NCI-H146 (cell line): ENCODE measurements around the gene CLMN.

Experiments
- DNase-seq: peaks from one replicate; lab custom pipeline; 2025; lab: John Stamatoyannopoulos, UW

Gene CLMN, protein sequence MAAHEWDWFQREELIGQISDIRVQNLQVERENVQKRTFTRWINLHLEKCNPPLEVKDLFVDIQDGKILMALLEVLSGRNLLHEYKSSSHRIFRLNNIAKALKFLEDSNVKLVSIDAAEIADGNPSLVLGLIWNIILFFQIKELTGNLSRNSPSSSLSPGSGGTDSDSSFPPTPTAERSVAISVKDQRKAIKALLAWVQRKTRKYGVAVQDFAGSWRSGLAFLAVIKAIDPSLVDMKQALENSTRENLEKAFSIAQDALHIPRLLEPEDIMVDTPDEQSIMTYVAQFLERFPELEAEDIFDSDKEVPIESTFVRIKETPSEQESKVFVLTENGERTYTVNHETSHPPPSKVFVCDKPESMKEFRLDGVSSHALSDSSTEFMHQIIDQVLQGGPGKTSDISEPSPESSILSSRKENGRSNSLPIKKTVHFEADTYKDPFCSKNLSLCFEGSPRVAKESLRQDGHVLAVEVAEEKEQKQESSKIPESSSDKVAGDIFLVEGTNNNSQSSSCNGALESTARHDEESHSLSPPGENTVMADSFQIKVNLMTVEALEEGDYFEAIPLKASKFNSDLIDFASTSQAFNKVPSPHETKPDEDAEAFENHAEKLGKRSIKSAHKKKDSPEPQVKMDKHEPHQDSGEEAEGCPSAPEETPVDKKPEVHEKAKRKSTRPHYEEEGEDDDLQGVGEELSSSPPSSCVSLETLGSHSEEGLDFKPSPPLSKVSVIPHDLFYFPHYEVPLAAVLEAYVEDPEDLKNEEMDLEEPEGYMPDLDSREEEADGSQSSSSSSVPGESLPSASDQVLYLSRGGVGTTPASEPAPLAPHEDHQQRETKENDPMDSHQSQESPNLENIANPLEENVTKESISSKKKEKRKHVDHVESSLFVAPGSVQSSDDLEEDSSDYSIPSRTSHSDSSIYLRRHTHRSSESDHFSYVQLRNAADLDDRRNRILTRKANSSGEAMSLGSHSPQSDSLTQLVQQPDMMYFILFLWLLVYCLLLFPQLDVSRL

DNA sequence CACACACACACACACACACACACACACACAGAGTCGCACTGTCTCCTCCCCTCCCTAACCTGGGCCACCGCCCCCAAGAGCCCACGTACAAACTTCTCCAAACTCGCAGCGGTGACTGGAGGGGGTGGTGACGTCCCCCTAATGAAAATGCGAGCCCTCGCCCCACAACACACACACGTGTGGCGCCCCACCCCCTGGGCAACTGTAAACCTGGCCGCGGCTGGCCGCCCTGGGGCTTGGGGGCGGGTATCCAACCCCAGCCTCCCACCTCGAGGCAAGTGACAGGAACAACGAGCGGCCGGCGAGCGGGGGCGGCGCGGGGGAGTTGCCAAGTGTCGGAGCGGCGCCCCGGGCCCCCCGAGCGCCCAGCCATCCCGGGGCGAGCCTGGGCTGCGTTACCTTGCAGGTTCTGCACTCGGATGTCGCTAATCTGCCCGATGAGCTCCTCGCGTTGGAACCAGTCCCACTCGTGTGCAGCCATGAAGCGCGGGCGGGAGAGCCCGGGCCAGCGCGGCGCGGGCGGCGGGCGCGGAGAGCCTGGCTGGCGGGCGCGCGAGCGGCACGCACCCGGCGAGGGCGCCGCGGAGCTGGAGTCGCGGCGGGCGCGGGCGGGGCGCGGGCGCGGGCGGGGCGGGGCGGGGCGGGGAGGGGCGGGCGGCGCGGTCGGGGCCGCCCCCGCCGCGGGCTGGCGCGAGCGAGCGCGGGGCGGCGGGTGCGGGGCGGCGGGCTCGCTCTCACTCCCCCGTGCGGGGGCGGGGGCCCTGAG, at the start of gene CLMN:
Gene CLMN (minus strand): TSS at position 597 of the 766 bp plus-strand sequence. CDS start 116 bp downstream, at position 481.
- DNase-seq, result peak; percentile 52

DNA sequence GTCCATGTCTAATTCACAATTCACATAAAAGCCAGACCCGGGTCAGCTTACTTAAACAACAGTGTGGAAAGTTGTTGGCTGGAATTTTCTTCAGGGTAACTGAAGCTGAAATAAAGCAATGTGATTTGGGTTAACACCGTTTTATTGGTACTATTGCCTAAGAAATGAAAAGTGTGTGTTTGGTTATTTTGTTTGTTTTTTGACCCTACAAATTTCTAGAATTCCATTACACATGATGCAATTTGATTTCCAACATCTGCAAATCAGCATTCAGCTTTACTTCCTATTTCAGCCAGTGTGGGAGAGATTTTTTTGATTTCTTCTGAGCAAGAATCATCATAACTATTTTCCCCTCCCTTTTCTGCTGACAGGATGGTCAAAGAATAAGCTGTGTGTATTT, 45.7 kb upstream of the CLMN start:
- DNase-seq, result no peak

DNA sequence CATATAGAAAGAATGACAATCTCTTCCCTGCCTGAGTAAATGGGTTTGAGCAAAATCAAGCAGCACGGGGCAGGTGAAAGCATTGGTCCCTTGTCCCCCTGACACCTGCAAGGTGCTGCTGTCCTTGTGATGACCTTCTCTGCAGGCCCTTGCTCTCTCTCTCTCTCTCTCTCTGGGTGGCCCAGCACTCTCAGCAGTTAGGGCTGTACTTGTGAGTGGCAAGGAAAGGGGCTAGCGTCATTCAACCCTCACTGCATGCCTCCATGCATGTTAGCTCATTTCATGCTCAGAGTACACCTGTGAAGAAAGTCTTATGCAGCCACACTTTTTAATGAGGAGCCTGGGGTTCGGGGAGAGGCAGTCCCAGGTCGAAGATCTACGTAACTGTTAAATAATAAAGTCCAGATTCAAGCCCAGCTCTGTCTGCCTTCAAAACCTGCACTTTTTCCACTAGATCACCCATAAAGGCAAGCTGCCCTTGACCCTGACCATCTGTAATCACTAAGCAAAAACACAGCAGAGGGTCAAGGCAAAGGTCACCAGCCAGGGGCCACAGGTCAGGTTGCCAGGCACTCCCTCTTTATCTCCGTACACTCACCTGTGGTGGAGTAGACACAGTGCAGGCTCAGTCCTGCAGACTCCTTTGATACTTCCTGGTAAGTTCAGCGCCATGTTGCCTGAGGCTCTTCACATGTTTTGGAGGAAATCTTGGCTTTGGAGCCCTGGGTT, 44.9 kb upstream of the CLMN start:
- no peak for DNase-seq

DNA sequence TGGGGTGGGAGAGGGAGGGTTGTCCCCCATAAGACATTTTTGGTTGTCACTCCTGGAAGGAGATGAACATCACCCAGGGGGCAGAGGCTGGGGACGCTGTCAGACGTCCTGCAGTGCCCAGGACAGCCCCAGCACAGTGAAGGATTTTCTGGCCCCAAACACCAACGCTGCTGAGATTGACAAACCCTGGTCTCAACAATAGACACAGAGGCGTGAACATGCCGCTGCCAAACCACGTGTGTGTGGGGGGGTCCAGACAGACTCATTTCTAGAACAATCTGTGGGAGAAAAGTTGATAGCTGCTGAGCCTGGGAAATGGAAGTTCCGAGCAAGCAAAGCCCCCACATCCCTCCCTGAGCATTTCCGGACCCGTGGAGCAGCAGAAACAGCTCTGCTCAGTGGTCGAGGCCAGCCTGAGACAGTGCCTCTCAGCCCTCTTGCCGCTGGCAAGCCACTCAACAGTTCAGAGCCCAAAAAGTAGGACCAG, 43.8 kb upstream of the CLMN start:
- DNase-seq, result no peak

DNA sequence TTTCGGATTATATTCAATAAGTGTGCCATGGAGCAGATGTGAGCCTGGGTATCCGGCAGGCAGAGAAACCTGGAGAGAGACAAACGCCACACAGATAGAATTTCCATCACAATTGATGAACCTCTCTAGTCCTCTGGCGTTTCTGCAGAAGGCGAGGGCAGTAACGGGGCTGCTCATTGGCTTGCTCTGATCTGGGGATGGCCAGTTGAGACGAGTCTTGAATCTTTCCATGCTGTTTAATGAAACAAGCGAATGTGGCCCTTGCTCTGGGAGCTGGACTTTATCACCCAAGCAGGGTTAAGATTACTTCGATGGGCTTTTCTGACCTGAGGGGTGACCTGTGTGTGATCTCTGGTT, 42.4 kb upstream of the CLMN start:
- peak; percentile 42 for DNase-seq

DNA sequence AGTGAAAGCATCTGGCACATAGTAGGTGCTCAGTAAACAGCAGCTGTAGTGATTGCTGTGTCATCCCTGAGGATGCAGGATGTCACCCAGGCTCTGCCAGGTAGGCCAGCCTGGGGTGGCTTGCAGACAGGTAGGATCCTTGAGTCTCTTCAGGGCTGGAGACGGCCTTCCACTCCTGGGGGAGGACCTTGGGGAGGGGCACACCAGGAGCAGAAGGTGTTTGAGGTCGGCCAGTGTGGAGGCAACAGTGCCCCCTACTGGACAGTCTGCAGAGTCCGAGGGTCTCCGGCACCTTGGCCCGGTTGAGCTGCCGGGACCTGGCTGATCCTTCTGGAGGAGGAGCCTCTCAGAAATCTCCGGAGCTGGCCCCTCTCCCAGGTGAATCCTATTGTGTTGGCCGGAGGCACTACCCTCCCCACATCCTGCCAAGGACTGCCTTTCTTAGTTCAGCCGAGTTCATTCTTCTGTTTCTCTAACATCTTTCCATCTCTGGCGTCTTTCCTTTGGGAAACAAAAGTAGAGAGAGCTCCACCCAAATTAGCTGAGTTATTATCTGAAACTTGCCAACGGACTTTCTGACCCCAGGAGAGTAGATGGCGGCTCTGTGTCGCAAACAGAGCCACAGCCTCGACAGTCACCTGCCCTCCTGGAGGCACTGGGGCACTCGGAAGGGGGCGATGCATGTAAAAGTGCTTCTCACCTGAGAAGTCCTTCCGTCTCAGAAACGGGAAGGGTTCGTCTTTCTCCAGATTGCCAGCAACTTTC, 41.8 kb upstream of the CLMN start:
- DNase-seq, result peak; percentile 48

DNA sequence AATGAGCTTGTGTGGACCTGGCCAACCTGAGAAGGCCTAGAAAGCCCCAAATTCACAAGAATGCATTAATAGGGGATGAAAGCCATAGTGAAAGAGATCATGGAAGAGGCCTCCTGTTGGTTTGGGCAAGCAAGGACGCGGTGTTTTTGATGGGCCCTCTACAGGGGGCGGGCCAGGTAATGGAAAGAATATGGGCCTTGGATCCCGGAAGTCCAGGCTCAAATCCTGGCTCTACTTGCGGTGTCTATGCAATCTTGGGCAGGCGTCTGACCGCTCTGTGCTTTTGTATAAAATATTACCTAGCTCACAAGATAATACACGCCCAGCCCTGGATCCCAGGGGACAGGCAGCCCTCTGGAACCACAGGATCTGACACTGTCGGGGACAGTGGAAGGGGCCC, 41.1 kb upstream of the CLMN start:
- DNase-seq, result no peak

DNA sequence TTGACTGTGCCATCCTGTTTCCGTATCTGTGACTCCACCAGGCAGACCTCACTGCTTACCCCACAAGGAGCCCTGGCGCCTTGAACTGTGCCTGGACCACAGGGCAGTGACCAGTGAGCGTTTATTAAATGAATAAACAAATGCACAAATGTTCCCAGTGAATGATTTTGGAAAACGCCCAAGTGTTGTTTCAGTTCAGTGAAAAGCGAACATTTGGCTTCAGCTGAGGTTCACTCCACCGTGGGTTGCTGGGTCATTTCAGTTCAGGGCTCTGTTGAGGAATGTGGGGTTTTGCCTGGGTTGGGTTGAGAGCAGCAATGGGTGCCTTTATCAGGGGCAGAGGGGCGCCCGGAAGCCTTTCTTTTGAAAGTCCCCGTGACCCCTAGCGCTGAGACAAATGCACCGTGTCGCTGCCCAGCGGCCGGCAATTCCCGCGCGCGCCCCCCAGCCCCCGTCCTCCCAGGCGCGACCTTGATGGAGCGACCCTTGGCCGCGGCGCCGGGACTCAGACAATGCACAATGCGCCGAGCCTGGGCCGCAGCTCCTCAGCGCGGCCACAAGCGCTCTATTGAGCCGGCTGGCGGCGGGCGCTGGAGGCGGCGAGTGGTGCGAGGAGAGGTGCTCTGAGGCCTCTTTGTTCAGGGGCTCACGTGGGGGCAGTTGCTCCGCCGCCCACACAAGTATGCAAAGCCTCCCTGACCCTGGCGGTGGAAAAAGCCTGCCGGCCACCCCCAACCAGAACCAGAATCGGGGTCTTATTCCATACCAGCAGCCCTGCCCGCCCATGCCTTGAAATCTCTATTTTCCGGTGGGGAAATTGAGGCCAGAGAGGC, 40.5 kb upstream of the CLMN start:
- no peak for DNase-seq

DNA sequence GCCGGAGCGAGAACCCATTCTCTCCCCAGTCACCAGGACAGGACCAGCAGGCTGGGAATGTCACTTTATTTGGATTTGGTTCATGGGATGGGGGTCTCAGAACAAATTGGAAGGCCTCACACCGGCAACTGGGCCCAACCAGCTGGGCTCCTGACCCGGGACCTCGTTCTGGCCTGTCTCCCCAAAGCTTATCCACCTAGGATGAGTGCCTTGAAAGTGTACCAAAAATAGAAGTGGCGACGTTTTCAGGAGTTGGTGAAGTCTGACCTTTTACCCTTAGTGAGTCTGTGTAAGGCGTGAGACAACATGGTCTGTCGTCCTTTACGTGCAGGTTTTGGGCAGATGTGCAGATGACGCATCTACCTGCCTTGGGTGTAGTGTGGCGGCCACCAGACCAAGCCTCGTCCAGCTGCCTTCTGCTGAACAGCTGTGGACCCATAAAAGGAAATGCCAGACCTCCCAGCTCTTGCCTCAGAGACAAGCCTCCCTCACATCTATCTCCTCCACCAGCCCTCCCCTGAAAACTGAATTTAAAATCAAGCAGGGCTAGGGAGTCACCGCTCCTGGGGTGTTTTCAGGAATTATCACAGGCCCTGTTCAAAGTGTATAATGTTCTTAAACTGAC, 36.6 kb upstream of the CLMN start:
- DNase-seq, result no peak

DNA sequence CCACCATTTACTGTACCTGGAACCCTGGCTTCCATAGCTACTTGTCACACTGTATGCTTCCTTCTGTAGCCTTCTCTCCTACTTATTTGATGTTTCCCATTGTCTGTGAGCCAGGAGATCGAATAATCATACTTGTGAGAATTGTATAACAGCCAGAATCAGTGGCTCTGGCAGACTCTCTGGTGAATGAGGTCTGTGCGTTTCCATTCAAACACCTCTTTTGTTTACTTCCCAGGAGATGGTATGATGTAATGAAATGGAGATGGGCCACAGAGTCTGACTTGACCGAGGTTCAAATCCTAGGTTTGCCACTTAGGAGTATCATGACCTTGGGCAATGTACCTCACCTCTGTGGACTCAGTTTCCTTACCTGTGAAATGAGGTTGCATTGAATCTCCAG, 35.7 kb upstream of the CLMN start:
- DNase-seq, result no peak

DNA sequence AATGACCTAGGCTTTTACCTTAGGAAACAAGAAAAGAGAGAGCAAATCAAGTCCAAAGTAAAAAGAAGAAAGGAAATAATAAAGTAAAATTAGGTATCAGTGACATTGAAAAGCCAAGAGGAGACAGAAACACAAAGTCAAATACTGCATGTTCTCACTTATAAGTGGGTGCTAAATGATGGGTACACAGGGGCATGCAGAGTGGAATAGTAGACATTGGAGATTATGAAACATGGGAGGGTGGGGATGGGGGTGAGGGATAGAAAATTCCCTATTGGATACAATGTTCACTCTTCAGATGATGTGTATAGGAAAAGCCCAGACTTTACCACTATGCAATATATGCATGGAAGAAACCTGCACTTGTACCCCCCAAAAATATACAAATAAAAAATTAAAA, 35.1 kb upstream of the CLMN start:
- no peak for DNase-seq

DNA sequence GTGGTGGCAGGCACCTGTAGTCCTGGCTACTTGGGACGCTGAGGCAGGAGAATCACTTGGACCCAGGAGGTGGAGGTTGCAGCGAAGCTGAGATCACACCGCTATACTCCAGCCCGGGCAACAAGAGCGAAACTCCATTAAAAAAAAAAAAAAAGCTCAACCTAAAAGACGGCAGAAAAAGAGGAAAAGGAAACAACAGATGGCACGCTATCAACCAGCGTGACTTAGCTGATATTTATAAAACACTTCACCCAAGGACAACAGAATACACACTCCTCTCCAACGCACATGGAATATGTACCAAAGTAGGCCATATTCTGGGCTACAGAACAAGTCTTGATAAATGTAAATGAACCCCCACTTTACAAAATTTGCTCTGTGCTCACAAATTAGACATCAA, 34.0 kb upstream of the CLMN start:
- no peak for DNase-seq

DNA sequence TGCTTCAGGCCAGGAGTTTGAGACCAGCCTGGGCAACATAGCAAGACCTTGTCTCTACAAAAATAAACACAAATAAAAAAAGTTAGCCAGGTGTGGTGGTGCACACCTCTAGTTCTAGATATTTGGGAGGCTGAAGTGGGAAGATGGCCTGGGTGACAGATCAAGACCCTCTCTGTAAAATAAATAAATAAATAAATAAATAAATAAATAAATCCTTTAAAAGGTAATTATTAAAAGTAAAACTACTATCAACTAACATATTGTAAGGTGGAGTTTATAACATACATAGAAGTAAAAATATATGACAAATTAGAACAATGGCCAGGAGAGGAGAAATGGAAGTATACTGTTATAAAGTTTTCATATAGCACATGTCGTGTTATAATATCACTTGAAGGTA, 33.3 kb upstream of the CLMN start:
- DNase-seq, result no peak

DNA sequence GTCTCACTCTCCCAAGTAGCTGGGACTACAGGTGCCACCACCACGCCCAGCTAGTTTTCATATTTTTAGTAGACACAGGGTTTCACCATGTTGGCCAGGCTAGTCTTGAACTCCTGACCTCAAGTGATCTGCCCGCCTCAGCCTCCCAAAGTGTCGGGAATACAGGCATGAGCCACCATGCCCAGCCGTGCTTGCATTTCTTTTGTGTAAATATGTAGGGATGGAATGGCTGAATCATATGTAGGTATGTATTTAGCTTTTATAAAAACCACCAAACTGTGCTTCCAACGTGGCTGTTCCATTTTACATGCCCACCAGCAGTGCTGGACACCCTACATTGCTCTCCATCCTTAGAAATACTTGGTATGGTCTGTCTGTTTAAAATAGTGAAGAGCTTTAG, 32.8 kb upstream of the CLMN start:
- no peak for DNase-seq

DNA sequence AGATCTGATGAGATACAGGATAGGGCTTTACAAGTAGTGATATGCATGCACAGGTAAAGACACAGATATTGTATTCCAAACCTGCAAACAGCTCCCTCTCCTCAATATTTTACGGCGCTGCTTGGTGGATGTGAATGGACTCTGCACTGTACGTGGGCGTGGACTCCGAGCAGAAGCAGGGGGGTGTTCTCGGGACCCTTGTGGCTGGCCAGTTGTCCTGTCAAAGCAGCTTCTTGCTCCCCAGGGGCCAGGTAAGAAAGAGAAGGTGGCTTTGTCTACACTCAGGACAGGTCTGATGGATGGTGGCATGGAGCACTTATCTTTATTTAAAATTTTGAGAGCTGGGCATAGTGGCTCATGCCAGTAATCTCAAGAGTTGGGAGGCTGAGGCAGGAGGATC, 29.5 kb upstream of the CLMN start:
- no peak for DNase-seq

DNA sequence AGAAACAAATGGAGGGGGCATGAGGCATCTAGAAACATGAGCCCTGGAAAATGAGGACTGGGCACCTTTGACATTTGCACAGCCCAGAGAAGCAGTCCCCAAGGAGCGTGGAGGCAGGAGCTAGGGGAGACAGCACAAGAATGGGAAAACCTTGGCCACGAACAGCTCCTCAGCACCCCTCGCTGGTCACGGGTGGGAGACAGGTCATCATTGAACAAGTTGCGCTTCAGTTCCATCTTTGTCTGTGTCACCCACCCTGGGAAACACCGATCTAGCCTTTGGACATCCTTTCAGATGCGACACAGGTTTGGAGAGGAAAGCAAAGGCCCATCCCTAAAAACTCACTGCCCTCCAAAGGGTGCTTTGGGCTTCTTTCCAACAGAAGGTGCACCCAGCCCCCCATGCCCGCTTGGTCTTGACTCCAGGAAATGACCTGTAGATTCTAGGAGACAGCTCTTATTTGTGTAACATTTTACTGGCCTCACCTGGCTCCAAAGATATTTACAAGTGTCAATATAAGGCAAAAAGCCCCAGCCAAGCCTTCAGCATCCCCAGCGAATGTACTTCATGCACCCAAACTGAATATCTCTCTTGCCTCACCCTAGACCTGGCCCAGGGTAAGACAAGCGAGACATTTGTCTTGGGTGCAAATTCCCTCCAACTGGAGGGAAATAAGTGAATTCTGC, 28.8 kb upstream of the CLMN start:
- DNase-seq, result no peak

DNA sequence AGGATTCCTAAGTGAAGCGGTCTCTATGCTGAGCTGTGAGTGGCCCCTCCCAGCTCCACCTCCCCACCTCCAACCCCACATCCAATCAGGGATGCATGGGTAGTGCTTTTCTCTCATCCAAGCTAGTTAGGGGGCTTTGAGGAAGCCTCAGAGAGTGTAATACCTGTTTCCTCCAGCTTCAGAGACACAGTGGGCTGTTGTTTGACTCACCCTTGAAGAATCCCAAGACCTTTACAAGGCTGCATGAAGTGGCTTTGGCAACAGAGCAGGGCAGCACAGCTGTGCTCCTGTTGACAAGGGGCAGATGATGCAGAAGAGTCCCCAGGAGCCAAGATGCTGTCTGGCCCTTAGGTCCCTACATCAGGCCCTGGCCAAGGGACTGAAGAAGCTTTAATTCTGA, 27.1 kb upstream of the CLMN start:
- DNase-seq, result no peak

DNA sequence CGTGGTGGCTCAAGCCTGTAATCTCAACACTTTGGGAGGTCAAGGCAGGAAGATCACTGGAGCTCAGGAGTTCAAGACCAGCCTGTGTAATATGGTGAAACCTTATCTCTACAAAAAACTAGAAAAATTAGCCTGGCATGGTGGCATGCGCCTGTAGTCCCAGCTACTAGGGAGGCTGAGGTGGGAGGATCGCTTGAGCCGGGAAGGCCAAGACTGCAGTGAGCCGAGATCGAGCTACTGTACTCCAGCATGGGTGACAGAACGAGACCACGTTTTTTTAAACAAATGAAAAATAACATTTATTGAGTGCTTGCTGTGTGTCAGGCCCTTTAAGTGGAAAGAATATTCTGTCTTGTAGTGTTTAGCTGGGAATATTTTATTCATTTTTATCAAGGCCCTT, 26.6 kb upstream of the CLMN start:
- no peak for DNase-seq

DNA sequence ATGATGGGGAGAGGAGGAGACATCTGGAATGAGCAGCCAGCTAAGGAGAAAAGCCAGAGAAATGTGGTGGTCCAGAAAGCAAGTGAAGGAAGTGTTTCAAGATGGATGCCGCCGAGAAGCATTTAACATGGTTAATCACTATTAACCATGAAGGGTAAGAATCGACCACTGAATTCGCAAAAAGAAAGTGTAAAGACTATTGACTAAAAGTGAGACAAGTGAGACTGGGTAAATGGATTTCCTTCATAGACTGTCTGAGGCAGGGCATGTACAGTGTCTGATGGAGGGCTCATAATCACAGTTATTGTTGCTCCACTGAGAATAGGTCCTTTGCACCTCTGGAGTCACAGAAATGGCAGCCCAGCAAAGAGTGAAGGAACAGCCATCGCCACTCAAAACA, 25.3 kb upstream of the CLMN start:
- no peak for DNase-seq
